GM12801 (cell line): ENCODE measurements around the gene KIF9.

Source experiments
- TF ChIP-seq, protein P1 (sequence below): IDR thresholded peaks from one replicate; pipeline ENCODE4 v1.5.1; 2011; ENCODE audit warnings: control low read depth; ENCODE audit not compliant: insufficient read length; ENCODE audit errors: extremely low read depth

KIF9 gene

DNA sequence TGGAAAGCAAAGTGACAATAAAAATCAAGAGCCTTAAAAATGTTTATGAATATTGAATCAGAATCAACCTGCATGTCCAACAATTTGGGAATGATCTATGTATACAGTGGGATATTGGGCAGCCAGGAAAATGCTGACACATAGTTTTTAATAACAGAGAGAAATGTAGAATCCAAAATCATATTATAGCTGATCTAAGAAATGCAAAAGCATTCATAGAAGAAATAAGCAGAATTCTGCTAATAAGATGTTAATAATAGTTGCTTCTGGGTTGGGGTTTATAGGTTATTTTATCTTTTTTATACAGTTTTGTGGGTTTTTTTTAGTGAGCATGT lies 15.1 kb downstream of the KIF9 start:
- TF ChIP-seq, protein P1, sequence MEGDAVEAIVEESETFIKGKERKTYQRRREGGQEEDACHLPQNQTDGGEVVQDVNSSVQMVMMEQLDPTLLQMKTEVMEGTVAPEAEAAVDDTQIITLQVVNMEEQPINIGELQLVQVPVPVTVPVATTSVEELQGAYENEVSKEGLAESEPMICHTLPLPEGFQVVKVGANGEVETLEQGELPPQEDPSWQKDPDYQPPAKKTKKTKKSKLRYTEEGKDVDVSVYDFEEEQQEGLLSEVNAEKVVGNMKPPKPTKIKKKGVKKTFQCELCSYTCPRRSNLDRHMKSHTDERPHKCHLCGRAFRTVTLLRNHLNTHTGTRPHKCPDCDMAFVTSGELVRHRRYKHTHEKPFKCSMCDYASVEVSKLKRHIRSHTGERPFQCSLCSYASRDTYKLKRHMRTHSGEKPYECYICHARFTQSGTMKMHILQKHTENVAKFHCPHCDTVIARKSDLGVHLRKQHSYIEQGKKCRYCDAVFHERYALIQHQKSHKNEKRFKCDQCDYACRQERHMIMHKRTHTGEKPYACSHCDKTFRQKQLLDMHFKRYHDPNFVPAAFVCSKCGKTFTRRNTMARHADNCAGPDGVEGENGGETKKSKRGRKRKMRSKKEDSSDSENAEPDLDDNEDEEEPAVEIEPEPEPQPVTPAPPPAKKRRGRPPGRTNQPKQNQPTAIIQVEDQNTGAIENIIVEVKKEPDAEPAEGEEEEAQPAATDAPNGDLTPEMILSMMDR = no peak

DNA sequence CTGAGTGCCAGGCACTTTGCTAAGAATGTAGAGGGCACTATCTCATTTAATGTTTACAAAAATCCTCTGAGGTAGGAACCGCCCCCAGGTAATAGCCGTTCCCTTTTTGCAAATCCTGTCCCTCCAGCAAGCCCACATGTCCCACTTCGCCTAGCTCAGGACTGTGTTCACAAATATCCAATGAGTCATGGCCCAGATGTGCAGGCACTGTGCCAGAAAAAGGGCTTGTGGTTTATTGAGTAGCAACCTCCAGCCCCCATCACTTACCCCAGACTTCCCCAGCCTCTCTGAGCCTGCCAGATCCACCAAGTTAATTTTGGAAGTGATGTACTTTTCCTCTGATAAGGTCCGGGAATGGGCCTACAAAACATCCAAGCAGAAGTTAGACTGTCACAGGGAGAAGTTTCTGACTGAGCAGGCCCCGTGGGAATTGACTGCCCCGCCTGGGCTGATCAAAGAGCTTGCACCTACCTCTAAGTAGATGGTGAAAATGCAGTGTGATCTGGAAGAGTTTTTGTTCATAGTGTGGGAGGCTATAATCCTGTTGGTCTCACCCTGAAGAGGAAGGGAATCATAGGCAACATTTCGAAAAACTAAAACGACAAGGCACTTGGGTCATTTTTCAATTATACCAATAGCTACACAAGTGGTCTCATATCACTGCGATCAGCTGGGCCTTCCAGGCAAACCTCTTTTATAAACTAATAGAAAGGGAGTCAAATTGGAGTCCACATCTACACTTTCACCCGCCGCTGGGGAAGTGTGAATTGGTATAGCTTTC lies 15.7 kb downstream of the KIF9 start:
- TF ChIP-seq, protein P1 = no peak

DNA sequence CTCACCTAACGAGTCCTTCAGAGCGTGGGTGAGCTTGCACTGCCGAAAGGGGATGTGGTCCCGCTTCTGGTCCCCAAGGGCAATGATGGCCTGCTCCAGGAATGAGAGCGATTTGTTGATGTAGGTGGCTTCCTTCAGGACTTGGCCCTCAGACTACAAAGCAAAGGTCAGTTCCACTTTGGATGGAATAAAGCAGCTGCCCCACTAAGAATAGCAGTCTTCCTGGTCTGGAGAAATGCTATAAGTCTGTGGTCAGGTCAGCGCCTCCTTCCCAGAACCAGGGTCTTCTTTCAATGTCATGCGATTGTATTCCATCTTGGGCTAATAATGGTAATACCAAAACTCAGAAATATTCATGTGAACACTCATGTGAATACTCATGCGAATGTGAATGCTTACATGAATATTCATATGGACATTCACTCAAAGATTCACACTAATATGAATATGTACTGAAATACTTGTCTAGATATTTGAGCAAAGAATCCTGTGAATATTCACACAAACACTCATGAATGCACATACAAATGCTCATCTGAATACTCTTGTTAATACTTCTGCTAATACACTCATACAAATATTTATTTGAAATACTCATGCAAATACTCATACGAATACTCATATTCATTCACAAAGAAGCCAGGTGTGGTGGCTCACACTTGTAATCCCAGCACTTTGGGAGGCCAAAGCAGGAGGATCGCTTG lies 16.7 kb downstream of the KIF9 start:
- TF ChIP-seq, protein P1 = no peak

DNA sequence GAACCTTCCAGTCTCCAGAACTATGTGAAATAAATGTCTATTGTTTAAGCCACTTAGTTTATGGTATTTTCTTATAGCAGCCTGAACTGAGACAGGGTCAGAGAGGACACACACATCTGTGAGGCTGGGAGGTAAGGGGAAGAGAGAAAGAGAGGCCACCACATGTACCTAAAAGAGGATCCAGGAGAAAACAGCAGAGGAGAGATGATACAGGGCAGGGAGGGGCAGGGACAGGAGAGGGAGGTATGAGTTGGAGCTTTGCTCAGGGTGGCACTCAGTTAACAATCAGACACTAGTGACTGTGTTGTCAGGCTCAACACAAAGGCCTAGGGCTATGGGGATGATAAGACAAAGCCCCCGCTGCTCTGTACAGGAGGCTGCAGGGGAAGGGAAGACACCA lies 17.6 kb downstream of the KIF9 start:
- TF ChIP-seq, protein P1 = no peak

DNA sequence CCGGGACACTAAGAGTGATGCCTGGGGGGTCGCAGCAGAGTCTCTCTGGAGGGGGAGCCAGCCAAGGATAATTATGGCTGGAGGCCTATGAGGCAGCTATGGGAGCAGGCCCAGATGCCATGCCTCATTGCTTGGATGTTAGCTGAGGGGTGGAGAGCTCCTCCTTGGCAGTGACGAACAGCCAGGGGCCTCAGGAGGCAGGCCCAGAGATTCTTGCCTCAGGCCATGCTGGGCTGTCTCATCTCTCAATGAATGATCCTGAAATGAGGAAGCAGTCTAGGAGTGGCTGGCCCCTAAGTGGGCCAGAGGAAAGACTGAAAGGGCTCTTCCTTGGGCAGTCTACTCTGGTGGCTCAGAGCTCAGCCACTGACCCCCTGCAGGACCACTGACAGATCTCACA lies 21.3 kb downstream of the KIF9 start:
- TF ChIP-seq, protein P1 = no peak

DNA sequence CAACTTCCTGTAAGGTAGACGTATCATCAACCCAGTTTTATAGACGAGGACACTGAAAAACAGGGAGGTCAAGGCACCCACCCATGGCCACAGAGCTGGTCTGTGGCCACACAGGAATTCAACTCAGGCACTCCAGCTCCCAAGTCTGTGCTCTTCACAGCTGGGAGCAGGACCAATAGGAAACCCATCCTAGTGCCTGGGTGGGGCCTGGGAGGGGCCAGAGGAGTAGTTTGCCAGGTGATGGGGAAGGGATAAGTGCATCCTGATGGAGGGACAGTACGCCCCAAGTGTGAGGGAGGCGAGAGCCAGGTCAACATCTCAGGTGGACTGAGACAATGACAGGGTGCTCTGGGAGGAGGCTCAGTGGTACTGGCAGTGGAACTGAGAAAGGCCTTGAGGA lies 22.0 kb downstream of the KIF9 start:
- TF ChIP-seq, protein P1 = no peak

DNA sequence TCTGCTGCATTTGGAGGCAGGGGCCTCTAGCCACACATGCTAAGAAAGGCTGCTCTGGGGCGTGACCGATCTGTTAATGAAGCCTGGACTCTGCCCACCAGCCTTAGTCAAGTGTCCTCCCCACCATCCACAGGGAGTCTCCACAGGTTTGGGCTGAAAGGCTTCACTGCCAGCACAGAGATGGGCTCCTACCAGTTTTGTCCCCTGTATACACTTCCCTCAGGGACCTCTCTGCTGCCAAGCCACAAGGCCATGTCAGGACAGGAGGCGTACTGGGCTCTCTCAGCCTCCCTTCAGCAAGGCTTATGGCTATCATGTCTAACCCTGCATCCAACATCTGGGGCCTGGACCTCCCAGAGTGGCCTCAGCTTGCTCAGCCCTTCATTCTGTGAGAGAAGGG lies 23.5 kb downstream of the KIF9 start:
- TF ChIP-seq, protein P1 = no peak
